WTC11 (cell line): ENCODE data around the gene PAX4.

Source experiments
- ATF2 ChIP-seq: sonication (generic); formaldehyde crosslinking; IDR thresholded peaks from 2 replicates; pipeline ENCODE4 v1.8.1; 2022; ENCODE audit warnings: low read depth, missing genetic modification reagents, borderline replicate concordance
- NR3C1 ChIP-seq: sonication (generic); formaldehyde crosslinking; conservative IDR thresholded peaks from 2 replicates; pipeline ENCODE4 v1.8.1; 2023; ENCODE audit warnings: low read depth, mild to moderate bottlenecking, missing genetic modification reagents
- TEAD1 ChIP-seq: sonication (generic); formaldehyde crosslinking; IDR thresholded peaks from 2 replicates; pipeline ENCODE4 v1.8.0; 2022; ENCODE audit warnings: mild to moderate bottlenecking, missing genetic modification reagents
- USF2 ChIP-seq: sonication (generic); formaldehyde crosslinking; IDR thresholded peaks from 2 replicates; pipeline ENCODE4 v1.8.1; 2023; ENCODE audit warnings: mild to moderate bottlenecking, missing genetic modification reagents, moderate library complexity
- ZNF532 ChIP-seq: fragments of 250-450 bp; sonication (Bioruptor Pico); IDR thresholded peaks from 2 replicates; pipeline ENCODE4 v1.9.0; 2021; ENCODE audit warnings: mild to moderate bottlenecking, borderline replicate concordance

- TF ChIP-seq ATF2 (CRISPR knock-in tag) = no peak
- TF ChIP-seq TEAD1 (CRISPR knock-in tag) = no peak
- TF ChIP-seq NR3C1 (CRISPR knock-in tag) = no peak
- no peak for TF ChIP-seq USF2 (CRISPR knock-in tag)
- TF ChIP-seq ZNF532 (CRISPR knock-in tag) = no peak
Observed at GRCh38 chr7:127648986-127649385, 31.0 kb upstream of the PAX4 start.
